Activated naive CD4-positive, alpha-beta T cell treated with anti-CD3 and anti-CD28 coated beads, Interleukin-2, amount 10 ng/mL, durations not matched to agents 7 days and 5 days (primary cell): ENCODE results near the gene BAAT.
"Not testable (repeated sequence)": the region's sequence is repeated elsewhere in the genome, so short reads cannot be mapped to it uniquely, and the experiment has no call there.

Experiments used
- CTCF ChIA-PET: fragments of 350-600 bp; sonication (Branson Sonifier 250); formaldehyde crosslinking; loops from one replicate; lab custom pipeline; 2021; ENCODE audit warnings: antibody characterized with exemption; lab: Charles Lee
- DNase-seq: peaks from one replicate; pipeline ENCODE4 v3.0.0-alpha.2; 2020
- H3K27ac Mint-ChIP-seq: one replicate; pipeline ENCODE4 v1.8.0; 2021; ENCODE audit warnings: mild to moderate bottlenecking, moderate library complexity, mixed read lengths
- H3K27me3 Mint-ChIP-seq: one replicate; pipeline ENCODE4 v1.8.0; 2021; ENCODE audit warnings: mild to moderate bottlenecking, mixed read lengths
- H3K36me3 Mint-ChIP-seq: one replicate; pipeline ENCODE4 v1.8.0; 2021; ENCODE audit warnings: mixed read lengths
- H3K4me1 Mint-ChIP-seq: one replicate; pipeline ENCODE4 v1.8.0; 2021; ENCODE audit warnings: mixed read lengths
- H3K4me3 Mint-ChIP-seq: one replicate; pipeline ENCODE4 v1.8.0; 2021; ENCODE audit warnings: mild to moderate bottlenecking, moderate library complexity, mixed read lengths
- H3K9me3 Mint-ChIP-seq: one replicate; pipeline ENCODE4 v1.8.0; 2021; ENCODE audit warnings: mixed read lengths

BAAT gene

GRCh38 chr9:101333926-101334702 lies 50.7 kb downstream of the BAAT start:
- CTCF ChIA-PET = interaction anchor here (1.3 kb wide), 1 partner anchor 54 kb away, joined by 4 read pairs; no protein-coding TSS in a partner anchor
- H3K27ac Mint-ChIP-seq = no peak overlapping the region

GRCh38 chr9:101333490-101333889 lies 51.3 kb downstream of the BAAT start:
- H3K9me3 Mint-ChIP-seq = no peaks in the 10 kb centered on the region
- no peaks in the 10 kb centered on the region for H3K36me3 Mint-ChIP-seq
- no peak overlapping the region for H3K27ac Mint-ChIP-seq
- DNase-seq = no peak
- CTCF ChIA-PET = no interaction called here
- H3K4me3 Mint-ChIP-seq = no peak overlapping the region
- no peaks in the 10 kb centered on the region for H3K4me1 Mint-ChIP-seq
- H3K27me3 Mint-ChIP-seq = peaks cover 3% of the 10 kb centered on the region

More at GRCh38 chr9:101333926-101334702, 50.7 kb downstream of the BAAT start:
- H3K27me3 Mint-ChIP-seq = peaks cover 5% of the 10 kb centered on the region
- no peaks in the 10 kb centered on the region for H3K9me3 Mint-ChIP-seq
- no peak for DNase-seq
- H3K4me3 Mint-ChIP-seq = no peak overlapping the region
- H3K4me1 Mint-ChIP-seq = no peaks in the 10 kb centered on the region
- H3K36me3 Mint-ChIP-seq = no peaks in the 10 kb centered on the region

GRCh38 chr9:101332362-101332761 lies 52.4 kb downstream of the BAAT start:
- Mint-ChIP-seq H3K4me3 (no peak overlapping the region), H3K36me3 (no peaks in the 10 kb centered on the region), H3K9me3 (no peaks in the 10 kb centered on the region), H3K27me3 (peaks cover 3% of the 10 kb centered on the region), H3K27ac (no peak overlapping the region), H3K4me1 (no peaks in the 10 kb centered on the region)
- no peak for DNase-seq
- CTCF ChIA-PET = no interaction called here

- H3K36me3 Mint-ChIP-seq, H3K4me1 Mint-ChIP-seq, H3K4me3 Mint-ChIP-seq, CTCF ChIA-PET, DNase-seq, H3K27me3 Mint-ChIP-seq, H3K27ac Mint-ChIP-seq, H3K9me3 Mint-ChIP-seq: not testable (repeated sequence)
These were observed 57.3 kb downstream of the BAAT start for GRCh38 chr9:101327422-101327909.

- no peaks in the 10 kb centered on the region for H3K4me1 Mint-ChIP-seq
- DNase-seq = no peak
- H3K27ac Mint-ChIP-seq = no peak overlapping the region
- CTCF ChIA-PET = no interaction called here
- H3K4me3 Mint-ChIP-seq = no peak overlapping the region
- no peaks in the 10 kb centered on the region for H3K36me3 Mint-ChIP-seq
- peaks cover 7% of the 10 kb centered on the region for H3K27me3 Mint-ChIP-seq
- H3K9me3 Mint-ChIP-seq = no peaks in the 10 kb centered on the region
These were observed 58.3 kb downstream of the BAAT start for GRCh38 chr9:101326501-101326900.

- Mint-ChIP-seq H3K27me3 (peaks cover 7% of the 10 kb centered on the region), H3K36me3 (no peaks in the 10 kb centered on the region), H3K9me3 (no peaks in the 10 kb centered on the region), H3K27ac (no peak overlapping the region), H3K4me3 (no peak overlapping the region), H3K4me1 (no peaks in the 10 kb centered on the region)
- CTCF ChIA-PET = no interaction called here
- no peak for DNase-seq
These were observed 58.8 kb downstream of the BAAT start for GRCh38 chr9:101326035-101326434.

GRCh38 chr9:101325053-101325452 lies 59.8 kb downstream of the BAAT start:
- Mint-ChIP-seq H3K4me1 (no peaks in the 10 kb centered on the region), H3K36me3 (no peaks in the 10 kb centered on the region), H3K9me3 (no peaks in the 10 kb centered on the region), H3K27ac (no peak overlapping the region), H3K27me3 (peaks cover 7% of the 10 kb centered on the region), H3K4me3 (no peak overlapping the region)
- CTCF ChIA-PET = interaction anchor here (2.5 kb wide), 1 partner anchor 14 kb away, joined by 7 read pairs; no protein-coding TSS in a partner anchor
- DNase-seq = no peak

GRCh38 chr9:101324245-101324804 lies 60.5 kb downstream of the BAAT start:
- no peaks in the 10 kb centered on the region for H3K36me3 Mint-ChIP-seq
- H3K27me3 Mint-ChIP-seq = peaks cover 4% of the 10 kb centered on the region
- no peak overlapping the region for H3K27ac Mint-ChIP-seq
- no peak overlapping the region for H3K4me3 Mint-ChIP-seq
- H3K4me1 Mint-ChIP-seq = no peaks in the 10 kb centered on the region
- no peak for DNase-seq
- CTCF ChIA-PET = interaction anchor here (2.5 kb wide), 1 partner anchor 13 kb away, joined by 7 read pairs; no protein-coding TSS in a partner anchor
- H3K9me3 Mint-ChIP-seq = no peaks in the 10 kb centered on the region

GRCh38 chr9:101323129-101323528 lies 61.7 kb downstream of the BAAT start:
- DNase-seq = no peak
- peaks cover 4% of the 10 kb centered on the region for H3K27me3 Mint-ChIP-seq
- H3K4me1 Mint-ChIP-seq = no peaks in the 10 kb centered on the region
- H3K4me3 Mint-ChIP-seq = no peak overlapping the region
- CTCF ChIA-PET = interaction anchor here (2.5 kb wide), 1 partner anchor 12 kb away, joined by 7 read pairs; no protein-coding TSS in a partner anchor
- H3K27ac Mint-ChIP-seq = no peak overlapping the region
- no peaks in the 10 kb centered on the region for H3K36me3 Mint-ChIP-seq
- H3K9me3 Mint-ChIP-seq = no peaks in the 10 kb centered on the region

- no peak overlapping the region for H3K27ac Mint-ChIP-seq
- no peaks in the 10 kb centered on the region for H3K36me3 Mint-ChIP-seq
- DNase-seq = no peak
- H3K27me3 Mint-ChIP-seq = no peaks in the 10 kb centered on the region
- CTCF ChIA-PET = no interaction called here
- no peak overlapping the region for H3K4me3 Mint-ChIP-seq
- no peaks in the 10 kb centered on the region for H3K9me3 Mint-ChIP-seq
- H3K4me1 Mint-ChIP-seq = no peaks in the 10 kb centered on the region
These were observed 67.1 kb downstream of the BAAT start for GRCh38 chr9:101317735-101318134.

GRCh38 chr9:101315112-101315450 lies 69.7 kb downstream of the BAAT start:
- H3K27me3 Mint-ChIP-seq = no peaks in the 10 kb centered on the region
- no peak overlapping the region for H3K27ac Mint-ChIP-seq
- CTCF ChIA-PET = no interaction called here
- no peak overlapping the region for H3K4me3 Mint-ChIP-seq
- H3K9me3 Mint-ChIP-seq = no peaks in the 10 kb centered on the region
- H3K4me1 Mint-ChIP-seq = no peaks in the 10 kb centered on the region
- DNase-seq = no peak
- no peaks in the 10 kb centered on the region for H3K36me3 Mint-ChIP-seq

- Mint-ChIP-seq H3K4me3 (no peak overlapping the region), H3K4me1 (no peaks in the 10 kb centered on the region), H3K36me3 (no peaks in the 10 kb centered on the region), H3K27me3 (no peaks in the 10 kb centered on the region), H3K27ac (no peak overlapping the region), H3K9me3 (no peaks in the 10 kb centered on the region)
- CTCF ChIA-PET = interaction anchor here (1.5 to 2.7 kb wide), 4 partner anchors 594 to 711 kb away, joined by 6 to 43 read pairs (median 14); no protein-coding TSS in a partner anchor
- DNase-seq = no peak
These were observed 72.1 kb downstream of the BAAT start for GRCh38 chr9:101312661-101313060.

- Mint-ChIP-seq H3K36me3 (no peaks in the 10 kb centered on the region), H3K27me3 (no peaks in the 10 kb centered on the region), H3K4me1 (no peaks in the 10 kb centered on the region), H3K9me3 (no peaks in the 10 kb centered on the region), H3K4me3 (no peak overlapping the region), H3K27ac (no peak overlapping the region)
- CTCF ChIA-PET = interaction anchor here (0.6 to 2.7 kb wide), 15 partner anchors 10 to 711 kb away, joined by 3 to 43 read pairs (median 4); no protein-coding TSS in a partner anchor
- no peak for DNase-seq
These were observed 72.9 kb downstream of the BAAT start for GRCh38 chr9:101311758-101312420.

- Mint-ChIP-seq H3K4me1 (no peaks in the 10 kb centered on the region), H3K9me3 (no peaks in the 10 kb centered on the region), H3K27me3 (no peaks in the 10 kb centered on the region), H3K4me3 (no peak overlapping the region), H3K36me3 (no peaks in the 10 kb centered on the region), H3K27ac (no peak overlapping the region)
- DNase-seq = no peak
- CTCF ChIA-PET = interaction anchor here (0.9 to 2.7 kb wide), 13 partner anchors 9 to 710 kb away, joined by 3 to 43 read pairs (median 4); no protein-coding TSS in a partner anchor
These were observed 73.6 kb downstream of the BAAT start for GRCh38 chr9:101311191-101311590.
